H9 (cell line): ENCODE data around the gene KANK4. TPM values are rescaled to one million over a fixed set of nuclear protein-coding genes. Genes with fewer than 3 reads are reported as not detected.

Experiments
- DNase-seq: peaks from one replicate; pipeline ENCODE4 v3.0.0-alpha.2; 2017
- H2AFZ ChIP-seq: one replicate; pipeline ENCODE4 v1.6.1; 2013; ENCODE audit warnings: mild to moderate bottlenecking, low read length, control low read depth, moderate library complexity
- H2AK5ac ChIP-seq: 2 replicates; pipeline ENCODE4 v1.6.1; 2013; ENCODE audit warnings: low read length, control low read depth, mixed read lengths; ENCODE audit not compliant: insufficient read length
- H2BK120ac ChIP-seq: one replicate; pipeline ENCODE4 v1.6.1; 2013; ENCODE audit warnings: low read depth, mild to moderate bottlenecking, low read length, control low read depth, inconsistent platforms; ENCODE audit not compliant: poor library complexity, severe bottlenecking
- H2BK12ac ChIP-seq: 2 replicates; pipeline ENCODE4 v1.6.1; 2013; ENCODE audit warnings: low read length, control low read depth, mixed read lengths, low read depth; ENCODE audit not compliant: insufficient read length
- H2BK15ac ChIP-seq: 2 replicates; pipeline ENCODE4 v1.6.1; 2013; ENCODE audit warnings: low read depth, low read length, control low read depth
- H2BK20ac ChIP-seq: one replicate; pipeline ENCODE4 v1.6.1; 2013; ENCODE audit warnings: low read depth, mild to moderate bottlenecking, low read length, control low read depth, inconsistent platforms; ENCODE audit not compliant: poor library complexity, severe bottlenecking
- H2BK5ac ChIP-seq: 2 replicates; pipeline ENCODE4 v1.6.1; 2013; ENCODE audit warnings: low read length, control low read depth, mixed read lengths; ENCODE audit not compliant: insufficient read length
- H3K14ac ChIP-seq: 2 replicates; pipeline ENCODE4 v1.6.1; 2013; ENCODE audit warnings: low read length, control low read depth; ENCODE audit not compliant: insufficient read depth
- H3K18ac ChIP-seq: 2 replicates; pipeline ENCODE4 v1.6.1; 2013; ENCODE audit warnings: low read depth, mild to moderate bottlenecking, mixed read lengths, low read length, control low read depth; ENCODE audit not compliant: insufficient read length
- H3K23ac ChIP-seq: 2 replicates; pipeline ENCODE4 v1.6.1; 2013; ENCODE audit warnings: low read length, control low read depth, mixed read lengths, low read depth; ENCODE audit not compliant: insufficient read length
- H3K23me2 ChIP-seq: 2 replicates; pipeline ENCODE4 v1.6.1; 2013; ENCODE audit warnings: low read depth, mild to moderate bottlenecking, mixed read lengths, low read length, control low read depth; ENCODE audit not compliant: insufficient read length, poor library complexity, severe bottlenecking
- H3K27ac ChIP-seq: 2 replicates; pipeline ENCODE4 v1.5.1; 2013; ENCODE audit warnings: low read length, control low read depth, mixed read lengths, low read depth; ENCODE audit not compliant: insufficient read length
- H3K27me3 ChIP-seq: 2 replicates; pipeline ENCODE4 v1.6.1; 2013; ENCODE audit warnings: low read length, control low read depth, inconsistent platforms; ENCODE audit not compliant: insufficient read depth
- H3K4ac ChIP-seq: 2 replicates; pipeline ENCODE4 v1.6.1; 2013; ENCODE audit warnings: low read depth, mild to moderate bottlenecking, control low read depth, inconsistent platforms, low read length, moderate library complexity
- H3K4me1 ChIP-seq: 2 replicates; pipeline ENCODE4 v1.6.1; 2013; ENCODE audit warnings: low read length, control low read depth, inconsistent platforms; ENCODE audit not compliant: insufficient read depth
- H3K4me2 ChIP-seq: 2 replicates; pipeline ENCODE4 v1.6.1; 2013; ENCODE audit warnings: low read length, control low read depth, mixed read lengths; ENCODE audit not compliant: insufficient read length, insufficient read depth
- H3K56ac ChIP-seq: 2 replicates; pipeline ENCODE4 v1.6.1; 2013; ENCODE audit warnings: low read depth, mild to moderate bottlenecking, mixed read lengths, low read length, control low read depth; ENCODE audit not compliant: insufficient read length
- H3K79me1 ChIP-seq: 2 replicates; pipeline ENCODE4 v1.6.1; 2013; ENCODE audit warnings: low read depth, mild to moderate bottlenecking, moderate library complexity, low read length, control low read depth, inconsistent platforms; ENCODE audit not compliant: insufficient read depth, poor library complexity, severe bottlenecking
- H3K79me2 ChIP-seq: 2 replicates; pipeline ENCODE4 v1.6.1; 2013; ENCODE audit warnings: low read length, control low read depth, inconsistent platforms; ENCODE audit not compliant: insufficient read depth
- H3K9ac ChIP-seq: 2 replicates; pipeline ENCODE4 v1.6.1; 2013; ENCODE audit warnings: low read length, control low read depth, mixed read lengths; ENCODE audit not compliant: insufficient read length; ENCODE audit errors: extremely low read depth
- H3K9me3 ChIP-seq: one replicate; pipeline ENCODE4 v1.6.1; 2013; ENCODE audit warnings: low read depth, low read length, inconsistent platforms; ENCODE audit not compliant: control insufficient read depth
- H3T11ph ChIP-seq: one replicate; pipeline ENCODE4 v1.6.1; 2013; ENCODE audit warnings: mild to moderate bottlenecking, low read length, control low read depth, inconsistent platforms
- H4K20me1 ChIP-seq: one replicate; pipeline ENCODE4 v1.6.1; 2013; ENCODE audit not compliant: control insufficient read depth, insufficient read length, insufficient read depth
- H4K5ac ChIP-seq: 2 replicates; pipeline ENCODE4 v1.6.1; 2013; ENCODE audit warnings: low read depth, mild to moderate bottlenecking, mixed read lengths, low read length, control low read depth; ENCODE audit not compliant: insufficient read length
- H4K8ac ChIP-seq: replicated peaks from 2 replicates; pipeline ENCODE4 v1.6.1; 2013; ENCODE audit warnings: low read length, control low read depth, mixed read lengths, low read depth; ENCODE audit not compliant: insufficient read length
- H4K91ac ChIP-seq: 2 replicates; pipeline ENCODE4 v1.6.1; 2013; ENCODE audit warnings: low read depth, mild to moderate bottlenecking, moderate library complexity, mixed read lengths, low read length, control low read depth; ENCODE audit not compliant: insufficient read length
- H3K27ac Mint-ChIP-seq, 3 experiments: 2 replicates in 2 of 3; 3 replicates in 1 of 3; pipeline ENCODE4 v1.8.0; 2020 to 2021; ENCODE audit warnings: mixed read lengths in 3 of 3, mild to moderate bottlenecking in 1 of 3, moderate library complexity in 1 of 3
- H3K27me3 Mint-ChIP-seq: 2 replicates; pipeline ENCODE4 v1.8.0; 2021; ENCODE audit warnings: low read depth, mild to moderate bottlenecking, moderate library complexity, mixed read lengths
- H3K36me3 Mint-ChIP-seq, 3 experiments: 2 replicates in 2 of 3; 3 replicates in 1 of 3; pipeline ENCODE4 v1.8.0; 2020 to 2021; ENCODE audit warnings: low read depth in 3 of 3, mixed read lengths in 3 of 3; ENCODE audit not compliant: insufficient read depth in 1 of 3
- H3K4me1 Mint-ChIP-seq, 2 experiments: 2 replicates each; pipeline ENCODE4 v1.8.0; 2020; ENCODE audit warnings: mixed read lengths in 2 of 2
- H3K4me3 Mint-ChIP-seq, 2 experiments: 2 replicates in 1 of 2; 3 replicates in 1 of 2; pipeline ENCODE4 v1.8.0; 2020 to 2021; ENCODE audit warnings: mild to moderate bottlenecking in 2 of 2, mixed read lengths in 2 of 2, moderate library complexity in 1 of 2
- H3K9me3 Mint-ChIP-seq, 2 experiments: 2 replicates in 1 of 2; 3 replicates in 1 of 2; pipeline ENCODE4 v1.8.0; 2020; ENCODE audit warnings: mild to moderate bottlenecking in 2 of 2, mixed read lengths in 2 of 2, moderate library complexity in 1 of 2
- WGBS: extraction: QIAGEN DNeasy Blood & Tissue Kit; methylation state at CpG from one replicate; pipeline ENCODE4 v1.1.7; 2013; ENCODE audit warnings: missing lambda C conversion rate, low lambda C conversion rate, mixed read lengths; ENCODE audit not compliant: insufficient read length; ENCODE audit errors: extremely low coverage; 5-methylcytosine and 5-hydroxymethylcytosine counted together
- total RNA-seq: library from RNA; stranded (reverse); gene quantifications from 2 replicates; pipeline ENCODE4 v1.2.1, GENCODE V29; 2021
- TF ChIP-seq, protein P1 (sequence below): fragments of 200-600 bp; sonication (generic); conservative IDR thresholded peaks from 3 replicates; pipeline ENCODE4 v1.8.0; 2021; ENCODE audit warnings: antibody characterized with exemption, mild to moderate bottlenecking

The KANK4 gene
- total RNA-seq, 1 experiment from 2014 or later, result 0.15 TPM

DNA sequence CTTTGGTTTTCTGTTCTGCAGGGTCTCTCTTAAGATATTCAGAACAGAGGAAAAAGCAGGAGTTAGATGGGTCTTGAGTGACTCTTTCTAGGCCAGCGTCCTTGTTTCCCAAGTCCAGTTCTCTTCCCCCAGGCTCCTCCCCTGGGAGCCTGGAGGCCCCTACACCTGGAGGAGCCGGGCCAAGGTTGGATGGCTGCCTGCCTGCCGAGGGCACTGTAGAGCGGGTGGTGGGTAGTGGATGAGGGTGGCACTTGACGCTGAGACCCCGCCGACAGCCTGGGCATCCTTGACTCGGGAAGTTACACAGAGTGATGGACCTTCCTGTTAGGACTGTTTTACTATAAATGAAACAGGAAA is 17.4 kb upstream of the KANK4 start:
- no peak overlapping the region for H3K27ac Mint-ChIP-seq
- no peak overlapping the region for H2BK12ac ChIP-seq
- H3K18ac ChIP-seq, result no peak overlapping the region
- no peak overlapping the region for H3K9ac ChIP-seq
- WGBS, result no CpG with 5 or more reads among the region's 8 CpGs
- H3K79me2 ChIP-seq, result no peaks in the 10 kb centered on the region
- no peaks in the 10 kb centered on the region for H3K9me3 ChIP-seq
- H3K27ac ChIP-seq, result no peak overlapping the region
- H4K20me1 ChIP-seq, result no peaks in the 10 kb centered on the region
- H2AFZ ChIP-seq, result no peak overlapping the region
- H4K8ac ChIP-seq, result no peak overlapping the region
- no peak overlapping the region for H4K91ac ChIP-seq
- no peak overlapping the region for H3K4me3 Mint-ChIP-seq
- H2AK5ac ChIP-seq, result no peak overlapping the region
- no peak overlapping the region for H4K5ac ChIP-seq
- no peak overlapping the region for H3K23ac ChIP-seq
- H3K79me1 ChIP-seq, result no peaks in the 10 kb centered on the region
- H2BK15ac ChIP-seq, result no peak overlapping the region
- H2BK20ac ChIP-seq, result no peak overlapping the region
- no peak overlapping the region for H3K56ac ChIP-seq
- no peak overlapping the region for H3K4ac ChIP-seq
- no peaks in the 10 kb centered on the region; the same call in 1 of the 2 replicates for H3K4me1 ChIP-seq
- peaks cover 8% of the 10 kb centered on the region for H3K27me3 Mint-ChIP-seq
- DNase-seq, result no peak
- no peaks in the 10 kb centered on the region for H3K36me3 Mint-ChIP-seq
- no peaks in the 10 kb centered on the region for H3K9me3 Mint-ChIP-seq
- H3K14ac ChIP-seq, result no peak overlapping the region
- no peak overlapping the region for H2BK120ac ChIP-seq
- H3K4me2 ChIP-seq, result no peak overlapping the region
- H3K23me2 ChIP-seq, result no peaks in the 10 kb centered on the region
- peaks cover 11 to 24% of the 10 kb centered on the region in 2 experiments for H3K4me1 Mint-ChIP-seq
- TF ChIP-seq, protein P1, sequence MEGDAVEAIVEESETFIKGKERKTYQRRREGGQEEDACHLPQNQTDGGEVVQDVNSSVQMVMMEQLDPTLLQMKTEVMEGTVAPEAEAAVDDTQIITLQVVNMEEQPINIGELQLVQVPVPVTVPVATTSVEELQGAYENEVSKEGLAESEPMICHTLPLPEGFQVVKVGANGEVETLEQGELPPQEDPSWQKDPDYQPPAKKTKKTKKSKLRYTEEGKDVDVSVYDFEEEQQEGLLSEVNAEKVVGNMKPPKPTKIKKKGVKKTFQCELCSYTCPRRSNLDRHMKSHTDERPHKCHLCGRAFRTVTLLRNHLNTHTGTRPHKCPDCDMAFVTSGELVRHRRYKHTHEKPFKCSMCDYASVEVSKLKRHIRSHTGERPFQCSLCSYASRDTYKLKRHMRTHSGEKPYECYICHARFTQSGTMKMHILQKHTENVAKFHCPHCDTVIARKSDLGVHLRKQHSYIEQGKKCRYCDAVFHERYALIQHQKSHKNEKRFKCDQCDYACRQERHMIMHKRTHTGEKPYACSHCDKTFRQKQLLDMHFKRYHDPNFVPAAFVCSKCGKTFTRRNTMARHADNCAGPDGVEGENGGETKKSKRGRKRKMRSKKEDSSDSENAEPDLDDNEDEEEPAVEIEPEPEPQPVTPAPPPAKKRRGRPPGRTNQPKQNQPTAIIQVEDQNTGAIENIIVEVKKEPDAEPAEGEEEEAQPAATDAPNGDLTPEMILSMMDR, result no peak
- H3K27me3 ChIP-seq, result no peaks in the 10 kb centered on the region; the same call in 1 of the 2 replicates
- H3T11ph ChIP-seq, result no peak overlapping the region
- H2BK5ac ChIP-seq, result no peak overlapping the region
